ENCODE measurements around the gene CES4A.

DNA sequence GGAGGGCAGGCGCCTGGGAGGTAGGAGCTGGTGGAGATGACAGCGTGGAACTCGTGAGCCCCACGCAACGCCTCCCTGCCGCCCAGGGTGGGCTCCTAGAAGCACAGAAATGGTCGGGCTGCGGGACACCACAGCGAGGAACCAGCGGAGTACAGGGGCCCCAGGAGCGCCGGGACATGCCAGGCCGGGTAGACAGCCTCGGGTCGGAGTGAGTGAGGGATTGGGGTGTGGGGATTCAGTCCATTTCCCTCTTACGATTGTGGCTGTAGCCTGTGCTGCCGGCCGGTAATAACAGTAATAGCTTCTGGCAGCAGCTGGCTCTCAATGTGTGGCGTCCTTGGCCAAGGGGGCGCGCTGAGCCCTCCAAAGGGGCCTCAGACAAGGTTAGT lies 39.6 kb upstream of the CES4A start:
- no peak for TF ChIP-seq POLR2AphosphoS5 (IDR thresholded peaks at IDR 0.05; ENCODE audit: low read depth, low read length)
- TF ChIP-seq SPI1 (IDR thresholded peaks at IDR 0.05; ENCODE audit: low read depth, low read length): no peak
- TF ChIP-seq POLR2A (IDR thresholded peaks at IDR 0.05; ENCODE audit: low read depth, low read length): no peak
- no peak for TF ChIP-seq TAF1 (IDR thresholded peaks at IDR 0.05; ENCODE audit: low read depth, low read length)
- no peak for TF ChIP-seq POU2F2 (IDR thresholded peaks at IDR 0.05; ENCODE audit: low read depth, low read length)
- no peak for TF ChIP-seq PAX5 (IDR thresholded peaks at IDR 0.05; ENCODE audit: insufficient read depth, low read length, severe bottlenecking)
